Peyer's patch (tissue), 4 donors: ENCODE results near the gene CYP2A13. TPM values are rescaled to one million over a fixed set of nuclear protein-coding genes. Genes with fewer than 3 reads are reported as not detected.

ENCODE experiments used
- total RNA-seq, 4 donors: library from RNA; depleted of rRNA; stranded (reverse); fragments of >200 nt; gene quantifications; one replicate each; pipeline ENCODE4 v1.1.0, GENCODE V29; 2016

The CYP2A13 gene
- total RNA-seq, 4 donors from 2014 or later = not detected

Other genes starting within 250 kb of the CYP2A13 start
- not detected for gene CYP2A6, start 238.0 kb upstream of the CYP2A13 start, total RNA-seq
- gene CYP2A7, start 206.2 kb upstream of the CYP2A13 start, total RNA-seq = not detected
- gene CYP2B6, start 97.2 kb upstream of the CYP2A13 start, total RNA-seq = 10 to 100 TPM in 3 of 4 donors, 1 to 10 TPM in 1; 5.8 to 58.8 (median 25.0) TPM
- gene CYP2F1, start 26.0 kb downstream of the CYP2A13 start, total RNA-seq = not detected
- gene CYP2S1, start 104.8 kb downstream of the CYP2A13 start, total RNA-seq = 100 to 1,000 TPM in 1 of 4 donors, 10 to 100 TPM in 2, 1 to 10 TPM in 1; 4.1 to 147 (median 67.1) TPM
- gene AXL, start 130.8 kb downstream of the CYP2A13 start, total RNA-seq = 10 to 100 TPM in 3 of 4 donors, 1 to 10 TPM in 1; 7.2 to 46.2 (median 24.2) TPM
- gene HNRNPUL1, start 175.9 kb downstream of the CYP2A13 start, total RNA-seq = 100 to 1,000 TPM; 123 to 244 (median 167) TPM
- 10 to 100 TPM; 17.9 to 33.0 (median 29.6) TPM for gene CCDC97, start 221.7 kb downstream of the CYP2A13 start, total RNA-seq